HepG2 (cell line): Measurements from ENCODE around the gene OTP.

Experiments
- CC2D1A ChIP-seq: sonication (generic); formaldehyde crosslinking; IDR thresholded peaks from 2 replicates; pipeline ENCODE4 v1.8.1; 2023; ENCODE audit warnings: mild to moderate bottlenecking, missing genetic modification reagents
- CHD4 ChIP-seq: fragments of 200-600 bp; sonication (generic); IDR thresholded peaks from 2 replicates; pipeline ENCODE4 v1.7.0; 2017; ENCODE audit warnings: mild to moderate bottlenecking, low read length, borderline replicate concordance
- HIVEP1 ChIP-seq: sonication (generic); formaldehyde crosslinking; IDR thresholded peaks from 2 replicates; pipeline ENCODE4 v1.4.0; 2020; ENCODE audit warnings: mild to moderate bottlenecking, missing genetic modification reagents
- KLF11 ChIP-seq: IDR thresholded peaks from 2 replicates; pipeline ENCODE4 v1.6.1; 2016; ENCODE audit warnings: missing compliant biosample characterization
- KLF9 ChIP-seq: IDR thresholded peaks from 2 replicates; pipeline ENCODE4 v1.6.1; 2016; ENCODE audit warnings: low read depth
- MAZ ChIP-seq, 2 experiments: sonication (generic) in 1 of 2; formaldehyde crosslinking in 1 of 2; IDR thresholded peaks; 2 replicates each; pipeline versions ENCODE4 v1.5.0 to v1.6.1; 2012 to 2020; ENCODE audit warnings: low read depth in 2 of 2, mild to moderate bottlenecking in 2 of 2, borderline replicate concordance in 1 of 2, improper control_type of control experiment in 1 of 2, low read length in 1 of 2, missing genetic modification reagents in 1 of 2, moderate library complexity in 1 of 2
- NCOA2 ChIP-seq: sonication (generic); formaldehyde crosslinking; IDR thresholded peaks from 2 replicates; pipeline ENCODE4 v1.8.0; 2022; ENCODE audit warnings: inconsistent platforms
- ZFP37 ChIP-seq: sonication (generic); formaldehyde crosslinking; IDR thresholded peaks from 2 replicates; pipeline ENCODE4 v1.4.0; 2020; ENCODE audit warnings: missing genetic modification reagents, borderline replicate concordance
- ZNF12 ChIP-seq: sonication (generic); formaldehyde crosslinking; IDR thresholded peaks from 2 replicates; pipeline ENCODE4 v1.5.0; 2020; ENCODE audit warnings: missing genetic modification reagents
- ZNF777 ChIP-seq: sonication (generic); formaldehyde crosslinking; IDR thresholded peaks from 2 replicates; pipeline ENCODE4 v1.4.0; 2020; ENCODE audit warnings: missing genetic modification reagents
- TF ChIP-seq, protein P1 (sequence below): sonication (generic); formaldehyde crosslinking; IDR thresholded peaks from 2 replicates; pipeline ENCODE4 v1.4.0; 2020; ENCODE audit warnings: missing genetic modification reagents, borderline replicate concordance
- TF ChIP-seq, protein P2 (sequence below): sonication (generic); formaldehyde crosslinking; IDR thresholded peaks from 2 replicates; pipeline ENCODE4 v1.5.0; 2020; ENCODE audit warnings: mild to moderate bottlenecking, missing genetic modification reagents, moderate library complexity
- TF ChIP-seq, protein P3 (sequence below): sonication (generic); formaldehyde crosslinking; IDR thresholded peaks from 2 replicates; pipeline ENCODE4 v1.4.0; 2020; ENCODE audit warnings: missing genetic modification reagents, mild to moderate bottlenecking, borderline replicate concordance
- TF ChIP-seq, protein P4 (sequence below): sonication (generic); formaldehyde crosslinking; IDR thresholded peaks from 2 replicates; pipeline ENCODE4 v1.5.0; 2020; ENCODE audit warnings: mild to moderate bottlenecking, missing genetic modification reagents, borderline replicate concordance

DNA sequence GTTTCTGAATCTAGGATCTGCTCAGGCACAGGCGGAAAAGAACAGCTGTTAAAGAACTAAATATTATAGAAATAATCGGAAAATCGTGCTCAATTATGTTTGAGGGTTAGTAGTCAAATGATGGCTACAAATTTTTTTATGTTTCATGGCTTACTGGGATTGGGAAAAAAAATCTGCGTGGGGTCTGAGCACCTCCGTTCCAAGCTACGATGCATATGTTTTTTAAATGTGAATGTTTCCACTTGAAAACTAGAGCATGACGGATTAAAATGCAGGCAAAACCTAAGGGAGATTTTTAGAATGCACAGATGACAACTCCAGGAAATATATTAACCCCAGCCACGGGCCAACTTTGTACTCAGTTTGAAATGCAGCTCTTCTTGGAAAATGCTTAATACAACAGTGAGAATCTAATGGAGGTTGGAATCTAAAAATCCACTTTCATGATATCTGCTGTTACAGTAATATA is 5.3 kb downstream of the OTP start:
- no peak for TF ChIP-seq KLF11 (CRISPR knock-in tag)
- TF ChIP-seq CHD4 = no peak
- TF ChIP-seq ZNF12 = no peak
- TF ChIP-seq, protein P1, sequence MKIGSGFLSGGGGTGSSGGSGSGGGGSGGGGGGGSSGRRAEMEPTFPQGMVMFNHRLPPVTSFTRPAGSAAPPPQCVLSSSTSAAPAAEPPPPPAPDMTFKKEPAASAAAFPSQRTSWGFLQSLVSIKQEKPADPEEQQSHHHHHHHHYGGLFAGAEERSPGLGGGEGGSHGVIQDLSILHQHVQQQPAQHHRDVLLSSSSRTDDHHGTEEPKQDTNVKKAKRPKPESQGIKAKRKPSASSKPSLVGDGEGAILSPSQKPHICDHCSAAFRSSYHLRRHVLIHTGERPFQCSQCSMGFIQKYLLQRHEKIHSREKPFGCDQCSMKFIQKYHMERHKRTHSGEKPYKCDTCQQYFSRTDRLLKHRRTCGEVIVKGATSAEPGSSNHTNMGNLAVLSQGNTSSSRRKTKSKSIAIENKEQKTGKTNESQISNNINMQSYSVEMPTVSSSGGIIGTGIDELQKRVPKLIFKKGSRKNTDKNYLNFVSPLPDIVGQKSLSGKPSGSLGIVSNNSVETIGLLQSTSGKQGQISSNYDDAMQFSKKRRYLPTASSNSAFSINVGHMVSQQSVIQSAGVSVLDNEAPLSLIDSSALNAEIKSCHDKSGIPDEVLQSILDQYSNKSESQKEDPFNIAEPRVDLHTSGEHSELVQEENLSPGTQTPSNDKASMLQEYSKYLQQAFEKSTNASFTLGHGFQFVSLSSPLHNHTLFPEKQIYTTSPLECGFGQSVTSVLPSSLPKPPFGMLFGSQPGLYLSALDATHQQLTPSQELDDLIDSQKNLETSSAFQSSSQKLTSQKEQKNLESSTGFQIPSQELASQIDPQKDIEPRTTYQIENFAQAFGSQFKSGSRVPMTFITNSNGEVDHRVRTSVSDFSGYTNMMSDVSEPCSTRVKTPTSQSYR (CRISPR knock-in tag) = no peak
- TF ChIP-seq, protein P2, sequence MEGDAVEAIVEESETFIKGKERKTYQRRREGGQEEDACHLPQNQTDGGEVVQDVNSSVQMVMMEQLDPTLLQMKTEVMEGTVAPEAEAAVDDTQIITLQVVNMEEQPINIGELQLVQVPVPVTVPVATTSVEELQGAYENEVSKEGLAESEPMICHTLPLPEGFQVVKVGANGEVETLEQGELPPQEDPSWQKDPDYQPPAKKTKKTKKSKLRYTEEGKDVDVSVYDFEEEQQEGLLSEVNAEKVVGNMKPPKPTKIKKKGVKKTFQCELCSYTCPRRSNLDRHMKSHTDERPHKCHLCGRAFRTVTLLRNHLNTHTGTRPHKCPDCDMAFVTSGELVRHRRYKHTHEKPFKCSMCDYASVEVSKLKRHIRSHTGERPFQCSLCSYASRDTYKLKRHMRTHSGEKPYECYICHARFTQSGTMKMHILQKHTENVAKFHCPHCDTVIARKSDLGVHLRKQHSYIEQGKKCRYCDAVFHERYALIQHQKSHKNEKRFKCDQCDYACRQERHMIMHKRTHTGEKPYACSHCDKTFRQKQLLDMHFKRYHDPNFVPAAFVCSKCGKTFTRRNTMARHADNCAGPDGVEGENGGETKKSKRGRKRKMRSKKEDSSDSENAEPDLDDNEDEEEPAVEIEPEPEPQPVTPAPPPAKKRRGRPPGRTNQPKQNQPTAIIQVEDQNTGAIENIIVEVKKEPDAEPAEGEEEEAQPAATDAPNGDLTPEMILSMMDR = no peak
- TF ChIP-seq ZNF777 (CRISPR knock-in tag) = no peak
- no peak for TF ChIP-seq HIVEP1
- TF ChIP-seq CC2D1A = no peak
- no peak for TF ChIP-seq ZFP37
- TF ChIP-seq, protein P3, sequence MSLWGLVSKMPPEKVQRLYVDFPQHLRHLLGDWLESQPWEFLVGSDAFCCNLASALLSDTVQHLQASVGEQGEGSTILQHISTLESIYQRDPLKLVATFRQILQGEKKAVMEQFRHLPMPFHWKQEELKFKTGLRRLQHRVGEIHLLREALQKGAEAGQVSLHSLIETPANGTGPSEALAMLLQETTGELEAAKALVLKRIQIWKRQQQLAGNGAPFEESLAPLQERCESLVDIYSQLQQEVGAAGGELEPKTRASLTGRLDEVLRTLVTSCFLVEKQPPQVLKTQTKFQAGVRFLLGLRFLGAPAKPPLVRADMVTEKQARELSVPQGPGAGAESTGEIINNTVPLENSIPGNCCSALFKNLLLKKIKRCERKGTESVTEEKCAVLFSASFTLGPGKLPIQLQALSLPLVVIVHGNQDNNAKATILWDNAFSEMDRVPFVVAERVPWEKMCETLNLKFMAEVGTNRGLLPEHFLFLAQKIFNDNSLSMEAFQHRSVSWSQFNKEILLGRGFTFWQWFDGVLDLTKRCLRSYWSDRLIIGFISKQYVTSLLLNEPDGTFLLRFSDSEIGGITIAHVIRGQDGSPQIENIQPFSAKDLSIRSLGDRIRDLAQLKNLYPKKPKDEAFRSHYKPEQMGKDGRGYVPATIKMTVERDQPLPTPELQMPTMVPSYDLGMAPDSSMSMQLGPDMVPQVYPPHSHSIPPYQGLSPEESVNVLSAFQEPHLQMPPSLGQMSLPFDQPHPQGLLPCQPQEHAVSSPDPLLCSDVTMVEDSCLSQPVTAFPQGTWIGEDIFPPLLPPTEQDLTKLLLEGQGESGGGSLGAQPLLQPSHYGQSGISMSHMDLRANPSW (CRISPR knock-in tag) = no peak
- TF ChIP-seq, protein P4, sequence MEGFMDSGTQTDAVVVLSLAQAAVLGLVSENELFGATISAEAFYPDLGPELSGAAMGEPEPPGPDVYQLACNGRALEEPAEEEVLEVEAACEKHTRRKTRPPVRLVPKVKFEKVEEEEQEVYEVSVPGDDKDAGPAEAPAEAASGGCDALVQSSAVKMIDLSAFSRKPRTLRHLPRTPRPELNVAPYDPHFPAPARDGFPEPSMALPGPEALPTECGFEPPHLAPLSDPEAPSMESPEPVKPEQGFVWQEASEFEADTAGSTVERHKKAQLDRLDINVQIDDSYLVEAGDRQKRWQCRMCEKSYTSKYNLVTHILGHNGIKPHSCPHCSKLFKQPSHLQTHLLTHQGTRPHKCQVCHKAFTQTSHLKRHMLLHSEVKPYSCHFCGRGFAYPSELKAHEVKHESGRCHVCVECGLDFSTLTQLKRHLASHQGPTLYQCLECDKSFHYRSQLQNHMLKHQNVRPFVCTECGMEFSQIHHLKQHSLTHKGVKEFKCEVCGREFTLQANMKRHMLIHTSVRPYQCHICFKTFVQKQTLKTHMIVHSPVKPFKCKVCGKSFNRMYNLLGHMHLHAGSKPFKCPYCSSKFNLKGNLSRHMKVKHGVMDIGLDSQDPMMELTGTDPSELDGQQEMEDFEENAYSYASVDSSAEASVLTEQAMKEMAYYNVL = no peak
- TF ChIP-seq MAZ (IDR thresholded peaks at IDR 0.05; ENCODE audit: borderline replicate concordance, low read depth, low read length) = no peak
- no peak for TF ChIP-seq MAZ (CRISPR knock-in tag; IDR thresholded peaks at IDR 0.05; ENCODE audit: low read depth)
- TF ChIP-seq NCOA2 (CRISPR knock-in tag) = no peak
- no peak for TF ChIP-seq KLF9 (CRISPR knock-in tag)
